Mammary epithelial cell (primary cell): ENCODE data around the gene SORCS1.

ENCODE experiments used
- EZH2 ChIP-seq: IDR thresholded peaks from 2 replicates; pipeline ENCODE4 v1.6.1; 2012; ENCODE audit warnings: low read length, inconsistent platforms, borderline replicate concordance
- TF ChIP-seq, protein P1 (sequence below), 2 donors: IDR thresholded peaks in 1 of 2; conservative IDR thresholded peaks in 1 of 2; 2 replicates each; pipeline ENCODE4 v1.5.1; 2011 to 2012; ENCODE audit warnings: inconsistent platforms in 2 of 2, low read length in 2 of 2, mild to moderate bottlenecking in 2 of 2, control low read depth in 1 of 2, low read depth in 1 of 2; ENCODE audit not compliant: insufficient read depth in 1 of 2; ENCODE audit errors: extremely low read depth in 1 of 2

DNA sequence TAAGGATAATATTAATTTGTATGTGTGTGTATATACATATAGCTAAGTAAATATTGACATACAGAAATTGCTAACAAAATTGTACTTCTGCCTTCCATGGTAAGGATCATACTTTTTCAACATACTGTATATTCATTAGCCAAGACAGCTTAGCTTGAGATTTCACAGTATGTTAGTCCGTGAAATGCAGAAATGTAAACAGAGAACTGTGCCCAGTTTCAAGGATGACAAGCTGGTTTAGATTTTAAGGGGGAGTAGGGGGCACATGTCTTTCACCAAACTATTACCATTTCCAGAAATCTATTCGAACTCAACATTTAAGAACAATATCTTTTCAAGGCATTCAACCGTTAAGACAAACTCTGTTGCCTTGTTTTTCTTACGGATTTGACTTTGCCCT, 182.2 kb downstream of the SORCS1 start:
- TF ChIP-seq, protein P1, sequence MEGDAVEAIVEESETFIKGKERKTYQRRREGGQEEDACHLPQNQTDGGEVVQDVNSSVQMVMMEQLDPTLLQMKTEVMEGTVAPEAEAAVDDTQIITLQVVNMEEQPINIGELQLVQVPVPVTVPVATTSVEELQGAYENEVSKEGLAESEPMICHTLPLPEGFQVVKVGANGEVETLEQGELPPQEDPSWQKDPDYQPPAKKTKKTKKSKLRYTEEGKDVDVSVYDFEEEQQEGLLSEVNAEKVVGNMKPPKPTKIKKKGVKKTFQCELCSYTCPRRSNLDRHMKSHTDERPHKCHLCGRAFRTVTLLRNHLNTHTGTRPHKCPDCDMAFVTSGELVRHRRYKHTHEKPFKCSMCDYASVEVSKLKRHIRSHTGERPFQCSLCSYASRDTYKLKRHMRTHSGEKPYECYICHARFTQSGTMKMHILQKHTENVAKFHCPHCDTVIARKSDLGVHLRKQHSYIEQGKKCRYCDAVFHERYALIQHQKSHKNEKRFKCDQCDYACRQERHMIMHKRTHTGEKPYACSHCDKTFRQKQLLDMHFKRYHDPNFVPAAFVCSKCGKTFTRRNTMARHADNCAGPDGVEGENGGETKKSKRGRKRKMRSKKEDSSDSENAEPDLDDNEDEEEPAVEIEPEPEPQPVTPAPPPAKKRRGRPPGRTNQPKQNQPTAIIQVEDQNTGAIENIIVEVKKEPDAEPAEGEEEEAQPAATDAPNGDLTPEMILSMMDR (conservative IDR thresholded peaks at IDR 0.05 in 1 of 2, IDR thresholded peaks at IDR 0.05 in 1 of 2; ENCODE audit: extremely low read depth in 1 of 2, insufficient read depth in 1 of 2, low read depth in 1 of 2, low read length in 2 of 2): no peak
- no peak for TF ChIP-seq EZH2
